Duodenal mucosa (tissue), 2 donors: Measurements from ENCODE around the gene PITRM1.

ENCODE experiments used
- H3K27ac ChIP-seq: one replicate; pipeline ENCODE4 v1.7.0; 2013; ENCODE audit warnings: low read depth, low read length
- H3K27me3 ChIP-seq, 2 donors: one replicate each; pipeline ENCODE4 v1.7.0; 2013; ENCODE audit warnings: low read length in 2 of 2, control low read depth in 1 of 2; ENCODE audit not compliant: insufficient read depth in 2 of 2, control insufficient read depth in 1 of 2
- H3K36me3 ChIP-seq, 2 donors: one replicate each; pipeline ENCODE4 v1.7.0; 2013; ENCODE audit warnings: low read length in 2 of 2, control low read depth in 1 of 2; ENCODE audit not compliant: insufficient read depth in 2 of 2, control insufficient read depth in 1 of 2
- H3K4me1 ChIP-seq, 2 donors: one replicate each; pipeline ENCODE4 v1.7.0; 2013; ENCODE audit warnings: low read length in 2 of 2, control low read depth in 1 of 2; ENCODE audit not compliant: insufficient read depth in 2 of 2, control insufficient read depth in 1 of 2
- H3K4me3 ChIP-seq, 2 donors: one replicate each; pipeline ENCODE4 v1.7.0; 2013; ENCODE audit warnings: low read length in 2 of 2, low read depth in 1 of 2
- H3K9ac ChIP-seq, 2 donors: one replicate each; pipeline ENCODE4 v1.7.0; 2013; ENCODE audit warnings: low read length in 2 of 2, low read depth in 1 of 2
- H3K9me3 ChIP-seq, 2 donors: one replicate each; pipeline ENCODE4 v1.7.0; 2013; ENCODE audit warnings: low read length in 2 of 2, control low read depth in 1 of 2; ENCODE audit not compliant: control insufficient read depth in 1 of 2

The PITRM1 gene

DNA sequence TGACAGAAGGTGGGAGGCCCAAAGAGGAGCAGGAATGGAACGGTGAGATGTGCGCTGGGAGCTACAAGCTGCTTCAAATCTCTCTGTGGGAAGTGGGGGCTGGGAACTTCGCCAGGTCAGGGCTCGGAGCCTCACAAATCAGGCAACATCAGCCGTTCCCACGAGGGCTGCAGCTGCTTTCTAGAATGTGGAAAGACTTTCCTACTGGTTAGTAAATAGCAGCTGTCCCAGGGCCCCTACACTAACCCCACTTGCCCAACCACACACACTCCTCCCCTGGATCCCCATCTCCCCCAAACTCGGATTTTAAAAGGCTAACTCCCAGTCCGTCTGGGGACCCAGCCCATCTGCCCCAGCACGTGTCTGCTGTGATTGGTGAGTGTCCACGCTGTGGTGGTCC, 40.6 kb upstream of the PITRM1 start:
- Histone ChIP-seq H3K36me3 (no peaks in the 10 kb centered on the region), H3K4me1 (no peaks in the 10 kb centered on the region), H3K4me3 (no peak overlapping the region), H3K9me3 (no peaks in the 10 kb centered on the region), H3K9ac (no peak overlapping the region), H3K27ac (no peak overlapping the region), H3K27me3 (no peaks in the 10 kb centered on the region)

DNA sequence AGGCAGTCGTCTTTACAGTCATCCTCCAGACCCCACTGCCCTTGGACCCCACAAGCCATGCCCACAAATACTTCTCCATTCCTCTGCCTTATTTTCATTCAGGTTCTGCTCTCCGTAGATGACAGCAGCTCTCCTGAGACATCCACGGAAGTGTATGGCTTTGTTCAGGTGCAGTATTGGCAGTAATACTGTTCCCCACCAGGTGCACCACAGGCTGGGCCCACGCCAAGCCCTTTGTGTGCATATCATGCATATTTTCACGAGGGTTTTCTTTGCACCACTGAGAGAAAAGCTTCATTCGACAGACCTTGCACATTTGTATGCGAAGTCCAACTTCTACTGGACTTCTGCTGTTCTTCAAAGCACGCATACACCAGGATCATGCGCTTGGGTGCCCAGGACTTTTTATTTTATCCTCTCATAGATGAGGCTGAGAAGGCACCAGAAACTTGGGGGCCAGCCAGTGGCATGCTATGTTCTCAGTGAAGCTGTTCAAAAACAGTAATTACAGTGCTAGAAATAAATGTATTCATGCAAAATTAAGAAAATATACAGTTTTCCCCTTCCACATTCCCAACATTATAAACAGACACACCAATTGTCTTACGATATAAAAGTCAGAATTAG, 37.8 kb upstream of the PITRM1 start:
- Histone ChIP-seq H3K27me3 (peaks cover 0 to 5% of the 10 kb centered on the region in 2 donors), H3K9ac (no peak overlapping the region), H3K9me3 (no peaks in the 10 kb centered on the region), H3K4me3 (no peak overlapping the region), H3K27ac (no peak overlapping the region), H3K36me3 (no peaks in the 10 kb centered on the region), H3K4me1 (no peaks in the 10 kb centered on the region)

DNA sequence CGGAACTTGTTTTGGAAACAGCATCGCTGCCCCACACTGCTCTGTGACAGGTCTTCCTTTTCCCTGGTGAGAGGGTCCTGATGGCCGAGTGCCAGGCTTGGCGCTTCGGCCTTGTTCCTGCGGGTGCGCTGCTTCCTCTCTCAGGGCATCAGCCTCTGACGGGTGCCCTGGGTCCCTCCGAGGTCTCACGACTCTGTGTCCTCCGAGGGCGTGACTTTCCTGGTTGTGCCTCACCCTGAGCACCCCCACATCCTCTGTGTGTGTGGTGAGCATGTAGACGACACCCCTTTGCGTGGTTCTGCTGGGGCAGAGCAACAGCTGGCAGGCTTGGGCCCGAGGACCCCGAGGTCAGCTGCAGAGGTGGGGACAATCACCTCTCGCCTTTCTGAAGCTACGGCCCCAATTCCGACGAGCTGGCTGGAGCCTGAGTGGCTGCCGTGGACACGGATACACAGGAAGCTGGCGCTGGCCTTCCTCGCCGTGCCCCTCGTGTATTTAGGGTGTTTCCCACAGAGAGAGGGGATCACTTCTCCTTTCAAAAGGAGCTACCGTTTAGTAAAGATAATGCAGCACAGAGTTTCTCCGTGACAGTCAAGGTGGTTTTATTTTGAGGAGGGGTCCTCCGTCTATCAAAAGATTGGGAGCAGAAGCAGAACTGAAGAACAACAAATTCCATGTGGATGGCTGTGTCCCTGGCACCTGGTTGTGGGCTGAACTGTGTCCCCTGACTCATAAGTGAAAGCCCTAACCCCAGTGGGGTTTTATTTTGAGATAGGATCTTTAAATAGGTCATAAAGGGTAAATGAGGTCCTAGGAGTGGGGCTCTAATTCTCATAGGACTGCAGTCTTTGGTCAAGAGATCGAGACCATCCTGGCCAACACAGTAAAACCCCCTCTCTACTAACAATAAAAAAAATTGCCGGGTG, 36.2 kb upstream of the PITRM1 start:
- no peak overlapping the region for H3K27ac ChIP-seq
- H3K9me3 ChIP-seq = no peaks in the 10 kb centered on the region
- H3K27me3 ChIP-seq = peaks cover 0 to 5% of the 10 kb centered on the region in 2 donors
- no peak overlapping the region for H3K4me3 ChIP-seq
- H3K36me3 ChIP-seq = no peaks in the 10 kb centered on the region
- no peaks in the 10 kb centered on the region for H3K4me1 ChIP-seq
- H3K9ac ChIP-seq = no peak overlapping the region

DNA sequence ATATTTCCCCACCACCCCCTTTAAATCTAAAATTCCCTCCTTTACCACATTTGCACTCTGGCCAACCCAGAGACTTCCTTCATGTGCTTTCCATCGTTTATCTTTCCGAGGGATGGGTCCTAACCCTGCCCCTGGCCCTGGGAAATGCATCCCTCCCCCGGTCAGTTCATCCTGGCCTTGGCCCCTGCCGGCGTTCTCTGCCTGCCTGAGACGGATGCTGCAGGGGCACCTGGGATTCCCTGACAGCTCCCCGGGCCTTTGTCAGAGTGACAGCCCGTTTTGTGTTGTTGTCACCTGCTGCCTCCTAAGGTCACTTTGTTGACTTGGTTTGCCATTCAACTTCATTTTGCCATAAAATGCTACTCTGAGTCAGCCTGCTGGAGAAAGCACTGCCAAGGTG, 34.8 kb upstream of the PITRM1 start:
- Histone ChIP-seq H3K4me3 (no peak overlapping the region), H3K27me3 (peaks cover 0 to 5% of the 10 kb centered on the region in 2 donors), H3K36me3 (no peaks in the 10 kb centered on the region), H3K9ac (no peak overlapping the region), H3K9me3 (no peaks in the 10 kb centered on the region), H3K27ac (no peak overlapping the region), H3K4me1 (no peaks in the 10 kb centered on the region)

DNA sequence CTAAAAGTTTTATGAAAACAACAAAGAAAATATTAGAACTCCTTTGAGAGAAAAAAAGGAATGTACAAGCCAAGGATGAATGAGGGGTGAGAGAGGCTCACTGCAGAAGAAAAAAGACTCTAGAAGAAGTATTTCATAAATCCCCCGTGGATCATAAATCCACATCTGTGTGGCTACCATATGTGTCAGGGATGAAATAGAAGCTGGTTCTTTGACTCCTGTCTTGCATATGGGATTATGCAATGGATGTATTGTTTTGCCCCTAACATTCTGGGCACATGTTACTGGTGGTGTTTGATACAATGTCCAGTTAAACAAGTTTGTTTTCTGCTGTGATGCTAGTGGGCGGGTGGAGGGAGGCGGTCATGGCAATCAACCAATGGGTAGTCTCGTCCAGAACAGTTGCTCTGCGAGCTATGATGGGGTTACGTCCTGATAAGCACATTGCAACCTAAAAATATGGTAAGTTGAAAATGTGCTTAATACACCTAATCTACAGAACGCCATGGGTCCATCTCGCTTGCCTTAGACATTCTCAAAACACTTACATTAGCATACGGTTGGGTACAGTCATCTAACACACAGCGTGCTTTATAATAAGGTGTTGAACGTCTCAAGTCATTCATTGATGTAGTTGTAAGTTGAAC, 34.1 kb upstream of the PITRM1 start:
- no peaks in the 10 kb centered on the region for H3K9me3 ChIP-seq
- H3K4me1 ChIP-seq = no peaks in the 10 kb centered on the region
- peaks cover 0 to 5% of the 10 kb centered on the region in 2 donors for H3K27me3 ChIP-seq
- no peak overlapping the region for H3K9ac ChIP-seq
- no peaks in the 10 kb centered on the region for H3K36me3 ChIP-seq
- no peak overlapping the region for H3K4me3 ChIP-seq
- H3K27ac ChIP-seq = no peak overlapping the region

DNA sequence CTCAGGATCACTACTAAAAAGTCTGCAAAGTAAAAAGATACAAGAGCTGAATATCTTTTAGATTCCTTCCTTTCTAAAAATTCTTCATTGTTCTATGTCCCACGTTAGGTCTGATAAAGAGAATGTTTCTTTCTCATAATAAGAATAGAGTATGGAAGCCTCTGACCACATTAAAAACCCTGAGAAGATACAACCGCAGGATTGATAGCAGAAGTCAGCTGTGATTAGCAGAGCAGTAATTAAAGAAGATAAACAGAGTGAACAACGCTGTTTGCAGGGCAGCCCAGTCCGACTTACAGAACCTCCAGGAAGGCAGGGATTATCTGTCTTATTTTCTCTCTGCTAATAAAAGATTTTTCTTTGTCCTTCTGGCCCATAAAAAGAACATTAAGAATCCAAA, 31.4 kb upstream of the PITRM1 start:
- no peaks in the 10 kb centered on the region for H3K36me3 ChIP-seq
- H3K9ac ChIP-seq = no peak overlapping the region
- H3K4me3 ChIP-seq = no peak overlapping the region
- peaks cover 3 to 12% of the 10 kb centered on the region in 2 donors for H3K27me3 ChIP-seq
- no peaks in the 10 kb centered on the region for H3K4me1 ChIP-seq
- no peaks in the 10 kb centered on the region for H3K9me3 ChIP-seq
- H3K27ac ChIP-seq = no peak overlapping the region

DNA sequence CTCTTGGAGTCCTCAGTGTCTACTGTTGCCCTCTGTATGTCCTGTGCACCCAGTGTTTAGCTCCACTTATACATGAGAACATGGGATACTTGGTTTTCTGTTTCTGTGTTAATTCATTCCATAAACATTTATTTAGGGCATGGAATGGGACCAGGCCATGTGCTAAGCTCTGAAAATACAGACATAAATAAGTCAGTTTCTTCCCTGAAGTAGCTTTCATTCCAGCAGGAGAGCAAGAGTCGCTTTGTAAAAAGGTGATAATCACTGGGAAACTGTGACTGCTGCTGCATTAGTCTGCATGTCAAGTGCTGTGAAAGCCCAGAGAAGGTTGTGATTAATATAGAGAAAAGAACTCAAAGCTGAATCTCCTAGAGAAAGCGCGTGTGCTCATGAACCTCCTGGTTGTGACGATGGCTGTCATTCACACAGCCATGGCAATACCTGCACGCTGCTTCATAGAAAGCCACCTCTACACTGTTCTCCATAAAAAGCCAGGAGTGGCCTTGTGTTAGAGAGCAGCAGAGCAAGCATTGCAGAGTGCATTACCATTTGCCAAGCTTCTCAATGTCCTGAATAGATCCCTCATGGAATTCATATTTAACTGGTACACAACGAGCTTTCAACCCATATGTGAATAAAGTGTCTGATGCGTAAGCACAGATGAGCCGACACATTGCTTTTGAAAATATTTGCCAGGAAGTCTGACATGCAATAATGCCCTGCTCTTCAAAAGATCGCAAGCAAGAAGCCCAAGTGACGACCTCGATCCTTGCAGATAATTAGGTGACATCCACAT, 30.6 kb upstream of the PITRM1 start:
- Histone ChIP-seq H3K4me3 (no peak overlapping the region), H3K9me3 (no peaks in the 10 kb centered on the region), H3K27me3 (peaks cover 9 to 12% of the 10 kb centered on the region in 2 donors), H3K4me1 (no peaks in the 10 kb centered on the region), H3K36me3 (no peaks in the 10 kb centered on the region), H3K9ac (no peak overlapping the region), H3K27ac (no peak overlapping the region)

DNA sequence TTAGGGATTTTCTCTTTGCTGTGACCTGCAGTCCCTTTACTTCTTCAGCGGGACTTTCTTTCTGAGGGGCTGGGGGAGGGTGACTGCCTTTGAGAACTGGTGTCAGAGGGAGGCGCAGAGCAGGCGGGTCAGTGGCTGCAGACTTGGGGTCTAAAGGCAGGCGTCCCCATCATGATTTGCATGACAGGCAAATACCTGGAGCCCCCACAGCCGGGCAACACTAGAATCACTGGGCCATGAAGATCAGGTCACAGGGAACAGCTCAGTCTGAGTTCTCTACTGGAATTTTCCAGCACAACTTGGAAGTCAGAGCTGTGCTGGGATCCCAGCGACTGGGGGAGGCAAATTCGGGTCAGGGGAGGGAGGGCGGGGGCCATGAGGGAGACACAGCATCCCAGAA, 29.2 kb upstream of the PITRM1 start:
- H3K27ac ChIP-seq = no peak overlapping the region
- no peaks in the 10 kb centered on the region for H3K36me3 ChIP-seq
- no peak overlapping the region for H3K9ac ChIP-seq
- no peak overlapping the region for H3K4me3 ChIP-seq
- H3K9me3 ChIP-seq = no peaks in the 10 kb centered on the region
- peaks cover 9 to 15% of the 10 kb centered on the region in 2 donors for H3K27me3 ChIP-seq
- H3K4me1 ChIP-seq = peaks cover 0 to 11% of the 10 kb centered on the region in 2 donors

DNA sequence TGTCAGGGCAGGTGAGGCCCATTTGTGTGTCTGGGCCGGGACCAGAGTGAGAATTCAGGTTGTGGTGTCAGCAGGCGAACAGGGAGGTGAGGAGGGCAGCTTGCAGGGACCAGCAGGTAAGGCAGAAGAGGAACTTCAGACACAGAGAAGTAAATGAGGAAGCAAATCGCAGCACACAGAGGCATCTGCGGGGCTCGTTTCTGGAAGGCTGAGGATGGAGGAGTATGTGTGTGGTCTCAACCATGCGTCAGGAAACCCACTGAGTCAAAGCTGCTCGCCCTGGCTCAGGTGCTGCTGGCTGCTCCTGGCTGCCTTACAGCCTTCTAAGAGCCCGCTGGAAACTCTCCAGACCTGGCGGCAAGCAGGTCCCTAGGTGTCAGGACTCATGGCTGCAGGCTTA, 26.9 kb upstream of the PITRM1 start:
- Histone ChIP-seq H3K27ac (no peak overlapping the region), H3K9me3 (no peaks in the 10 kb centered on the region), H3K9ac (no peak overlapping the region), H3K4me1 (peaks cover 0 to 11% of the 10 kb centered on the region in 2 donors), H3K27me3 (peaks cover 10 to 16% of the 10 kb centered on the region in 2 donors), H3K4me3 (no peak overlapping the region), H3K36me3 (no peaks in the 10 kb centered on the region)
